Endodermal cell (in vitro differentiated cells): ENCODE results near the gene EYA2. TPM values are rescaled to one million over a fixed set of nuclear protein-coding genes. Genes with fewer than 3 reads are reported as not detected.

Source experiments
- DNase-seq: peaks from one replicate; pipeline ENCODE4 v3.0.0-alpha.2; 2017
- H3K27ac ChIP-seq: 2 replicates; pipeline ENCODE4 v1.5.1; 2013; ENCODE audit warnings: mild to moderate bottlenecking, low read depth, low read length, moderate library complexity
- H3K27me3 ChIP-seq: 2 replicates; pipeline ENCODE4 v1.6.1; 2013; ENCODE audit warnings: mild to moderate bottlenecking, low read length, moderate library complexity; ENCODE audit not compliant: insufficient read depth, control insufficient read depth, poor library complexity, severe bottlenecking
- H3K36me3 ChIP-seq: 2 replicates; pipeline ENCODE4 v1.7.0; 2013; ENCODE audit warnings: mild to moderate bottlenecking, low read length, moderate library complexity; ENCODE audit not compliant: control insufficient read depth, insufficient read depth
- H3K4me1 ChIP-seq: one replicate; pipeline ENCODE4 v1.7.0; 2013; ENCODE audit warnings: low read length; ENCODE audit not compliant: control insufficient read depth, insufficient read depth
- H3K4me3 ChIP-seq: 2 replicates; pipeline ENCODE4 v1.5.1; 2013; ENCODE audit warnings: mild to moderate bottlenecking, low read length, moderate library complexity
- H3K9ac ChIP-seq: 2 replicates; pipeline ENCODE4 v1.6.1; 2013; ENCODE audit warnings: mild to moderate bottlenecking, low read length, moderate library complexity; ENCODE audit not compliant: poor library complexity, severe bottlenecking; ENCODE audit errors: extremely low read depth
- H3K9me3 ChIP-seq: 2 replicates; pipeline ENCODE4 v1.6.1; 2013; ENCODE audit warnings: mild to moderate bottlenecking, low read length, moderate library complexity; ENCODE audit not compliant: control insufficient read depth
- H3K27ac Mint-ChIP-seq: 2 replicates; pipeline ENCODE4 v1.8.0; 2020; ENCODE audit warnings: mixed read lengths
- H3K27me3 Mint-ChIP-seq: 2 replicates; pipeline ENCODE4 v1.8.0; 2021; ENCODE audit warnings: mild to moderate bottlenecking, mixed read lengths; ENCODE audit not compliant: insufficient read depth
- H3K36me3 Mint-ChIP-seq: 2 replicates; pipeline ENCODE4 v1.8.0; 2020; ENCODE audit warnings: low read depth, mixed read lengths
- H3K4me1 Mint-ChIP-seq: 2 replicates; pipeline ENCODE4 v1.8.0; 2020; ENCODE audit warnings: mixed read lengths
- H3K4me3 Mint-ChIP-seq: 2 replicates; pipeline ENCODE4 v1.8.0; 2020; ENCODE audit warnings: mild to moderate bottlenecking, moderate library complexity, mixed read lengths
- H3K9me3 Mint-ChIP-seq: 2 replicates; pipeline ENCODE4 v1.8.0; 2020; ENCODE audit warnings: mild to moderate bottlenecking, mixed read lengths
- WGBS, 2 experiments: methylation state at CpG; one replicate each; pipeline versions ENCODE4 v1.1.5 to v1.1.7; 2013; ENCODE audit warnings: missing lambda C conversion rate in 2 of 2, mixed read lengths in 1 of 2; ENCODE audit not compliant: insufficient coverage in 1 of 2, insufficient read length in 1 of 2; 5-methylcytosine and 5-hydroxymethylcytosine counted together
- total RNA-seq, 2 donors: library from RNA; stranded (reverse); fragmentation: NEBNext Ultra II Directional in 1 of 2; extraction: Animal tissue kit (Norgen Biotek cat#: 25700) in 1 of 2; gene quantifications; 2 replicates in 1 of 2; 3 replicates in 1 of 2; pipeline ENCODE4 v1.2.1, GENCODE V29; 2021
- TF ChIP-seq, protein P1 (sequence below): fragments of 200-600 bp; sonication (generic); conservative IDR thresholded peaks from 2 replicates; pipeline ENCODE4 v1.5.0; 2021; ENCODE audit warnings: antibody characterized with exemption, mild to moderate bottlenecking

EYA2 gene
- total RNA-seq, 2 donors from 2014 or later, result 9.1 to 18.0 TPM

DNA sequence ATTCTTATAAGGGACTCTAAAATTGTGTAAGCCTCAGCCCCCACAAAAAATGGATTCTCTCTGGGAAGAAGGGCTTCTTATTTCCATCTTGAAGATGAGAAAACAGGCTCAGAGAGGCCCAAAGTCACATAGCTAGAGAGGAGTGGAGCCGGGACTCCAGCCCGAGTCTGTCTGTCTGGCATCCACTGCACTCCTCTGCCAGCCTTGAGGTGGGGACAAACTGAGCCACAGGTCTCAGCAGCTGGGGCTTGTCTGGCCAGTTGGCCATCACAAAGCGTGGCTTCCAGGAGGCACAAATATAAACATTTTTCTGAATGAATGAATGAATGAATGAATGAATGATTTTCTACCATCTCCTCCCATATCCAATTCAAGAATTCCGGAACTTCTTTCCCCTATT, 42.9 kb upstream of the EYA2 start:
- Mint-ChIP-seq H3K9me3 (no peaks in the 10 kb centered on the region), H3K4me3 (no peak overlapping the region), H3K27ac (no peak overlapping the region), H3K4me1 (no peaks in the 10 kb centered on the region), H3K36me3 (no peaks in the 10 kb centered on the region), H3K27me3 (peaks cover 2% of the 10 kb centered on the region)
- Histone ChIP-seq H3K27me3 (no peaks in the 10 kb centered on the region), H3K36me3 (no peaks in the 10 kb centered on the region), H3K27ac (no peak overlapping the region), H3K9ac (no peak overlapping the region), H3K9me3 (no peaks in the 10 kb centered on the region), H3K4me1 (no peaks in the 10 kb centered on the region), H3K4me3 (no peak overlapping the region)
- TF ChIP-seq, protein P1, sequence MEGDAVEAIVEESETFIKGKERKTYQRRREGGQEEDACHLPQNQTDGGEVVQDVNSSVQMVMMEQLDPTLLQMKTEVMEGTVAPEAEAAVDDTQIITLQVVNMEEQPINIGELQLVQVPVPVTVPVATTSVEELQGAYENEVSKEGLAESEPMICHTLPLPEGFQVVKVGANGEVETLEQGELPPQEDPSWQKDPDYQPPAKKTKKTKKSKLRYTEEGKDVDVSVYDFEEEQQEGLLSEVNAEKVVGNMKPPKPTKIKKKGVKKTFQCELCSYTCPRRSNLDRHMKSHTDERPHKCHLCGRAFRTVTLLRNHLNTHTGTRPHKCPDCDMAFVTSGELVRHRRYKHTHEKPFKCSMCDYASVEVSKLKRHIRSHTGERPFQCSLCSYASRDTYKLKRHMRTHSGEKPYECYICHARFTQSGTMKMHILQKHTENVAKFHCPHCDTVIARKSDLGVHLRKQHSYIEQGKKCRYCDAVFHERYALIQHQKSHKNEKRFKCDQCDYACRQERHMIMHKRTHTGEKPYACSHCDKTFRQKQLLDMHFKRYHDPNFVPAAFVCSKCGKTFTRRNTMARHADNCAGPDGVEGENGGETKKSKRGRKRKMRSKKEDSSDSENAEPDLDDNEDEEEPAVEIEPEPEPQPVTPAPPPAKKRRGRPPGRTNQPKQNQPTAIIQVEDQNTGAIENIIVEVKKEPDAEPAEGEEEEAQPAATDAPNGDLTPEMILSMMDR, result no peak
- WGBS, 2 experiments, result 89 to 100% methylated on average over 2 to 4 of the region's 4 CpGs
- DNase-seq, result no peak

DNA sequence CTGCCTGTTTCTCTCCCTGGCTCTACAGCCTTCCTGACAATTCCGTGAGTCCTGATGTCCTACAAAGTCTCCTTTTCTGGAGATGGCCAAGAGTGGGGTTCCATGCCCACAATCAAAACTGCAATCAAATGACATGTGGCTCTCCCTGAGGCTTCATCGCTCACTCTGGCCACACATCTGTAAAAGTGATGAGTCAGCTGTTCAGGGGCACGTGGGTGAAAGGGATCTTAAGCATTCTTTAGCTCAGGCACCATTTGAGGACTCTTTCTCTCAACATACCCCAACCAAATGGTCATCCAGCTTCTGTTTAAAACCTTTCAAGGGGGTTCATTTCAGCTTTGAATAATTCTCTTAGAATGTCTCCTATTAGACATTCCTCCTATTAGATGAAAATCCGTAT, 42.3 kb upstream of the EYA2 start:
- 76 to 86% methylated on average over 3 to 4 of the region's 4 CpGs for WGBS, 2 experiments
- Histone ChIP-seq H3K27me3 (no peaks in the 10 kb centered on the region), H3K4me1 (no peaks in the 10 kb centered on the region), H3K9ac (no peak overlapping the region), H3K9me3 (no peaks in the 10 kb centered on the region), H3K36me3 (no peaks in the 10 kb centered on the region), H3K4me3 (no peak overlapping the region), H3K27ac (no peak overlapping the region)
- DNase-seq, result no peak
- Mint-ChIP-seq H3K27me3 (peaks cover 2% of the 10 kb centered on the region), H3K36me3 (no peaks in the 10 kb centered on the region), H3K9me3 (no peaks in the 10 kb centered on the region), H3K4me1 (no peaks in the 10 kb centered on the region), H3K4me3 (no peak overlapping the region), H3K27ac (no peak overlapping the region)
- TF ChIP-seq, protein P1, result no peak

DNA sequence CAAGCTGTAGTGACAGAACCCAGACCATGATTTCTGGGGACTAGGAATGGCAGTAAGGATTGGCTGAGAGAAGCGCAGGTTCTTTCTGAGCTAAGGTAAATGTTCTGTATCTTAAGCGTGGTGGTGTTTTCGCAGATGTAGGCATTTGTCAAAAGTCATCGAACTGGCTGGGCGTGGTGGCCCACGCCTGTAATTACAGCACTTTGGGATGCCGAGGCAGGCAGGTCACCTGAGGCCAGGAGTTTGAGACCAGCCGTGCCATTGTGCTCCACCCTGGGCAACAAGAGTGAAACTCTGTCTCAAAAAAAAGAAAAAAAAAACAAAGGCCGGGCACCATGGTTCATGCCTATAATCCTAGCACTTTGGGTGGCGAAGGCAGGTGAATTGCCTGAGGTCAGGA, 40.7 kb upstream of the EYA2 start:
- Mint-ChIP-seq H3K4me3 (no peak overlapping the region), H3K27me3 (peaks cover 2% of the 10 kb centered on the region), H3K4me1 (no peaks in the 10 kb centered on the region), H3K36me3 (no peaks in the 10 kb centered on the region), H3K9me3 (no peaks in the 10 kb centered on the region), H3K27ac (no peak overlapping the region)
- 94 to 97% methylated on average over 9 to 10 of the region's 10 CpGs for WGBS, 2 experiments
- Histone ChIP-seq H3K27ac (no peak overlapping the region), H3K36me3 (no peaks in the 10 kb centered on the region), H3K9me3 (no peaks in the 10 kb centered on the region), H3K27me3 (no peaks in the 10 kb centered on the region), H3K4me3 (no peak overlapping the region), H3K9ac (no peak overlapping the region), H3K4me1 (no peaks in the 10 kb centered on the region)
- DNase-seq, result no peak
- TF ChIP-seq, protein P1, result no peak
